NCI-H460 (cell line): ENCODE data around the gene SLC3A2. TPM values are rescaled to one million over a fixed set of nuclear protein-coding genes. Genes with fewer than 3 reads are reported as not detected.

ENCODE experiments used
- DNase-seq: peaks from one replicate; pipeline ENCODE4 v3.0.0-alpha.2; 2016; ENCODE audit warnings: low read depth; ENCODE audit errors: extremely low read depth
- total RNA-seq: library from RNA; depleted of rRNA; stranded (reverse); fragments of >200 nt; shearing (Covaris generic); gene quantifications from 2 replicates; pipeline ENCODE4 v1.2.3, GENCODE V29; 2014

SLC3A2 gene
- total RNA-seq, 1 experiment from 2014 or later: 464 TPM

DNA sequence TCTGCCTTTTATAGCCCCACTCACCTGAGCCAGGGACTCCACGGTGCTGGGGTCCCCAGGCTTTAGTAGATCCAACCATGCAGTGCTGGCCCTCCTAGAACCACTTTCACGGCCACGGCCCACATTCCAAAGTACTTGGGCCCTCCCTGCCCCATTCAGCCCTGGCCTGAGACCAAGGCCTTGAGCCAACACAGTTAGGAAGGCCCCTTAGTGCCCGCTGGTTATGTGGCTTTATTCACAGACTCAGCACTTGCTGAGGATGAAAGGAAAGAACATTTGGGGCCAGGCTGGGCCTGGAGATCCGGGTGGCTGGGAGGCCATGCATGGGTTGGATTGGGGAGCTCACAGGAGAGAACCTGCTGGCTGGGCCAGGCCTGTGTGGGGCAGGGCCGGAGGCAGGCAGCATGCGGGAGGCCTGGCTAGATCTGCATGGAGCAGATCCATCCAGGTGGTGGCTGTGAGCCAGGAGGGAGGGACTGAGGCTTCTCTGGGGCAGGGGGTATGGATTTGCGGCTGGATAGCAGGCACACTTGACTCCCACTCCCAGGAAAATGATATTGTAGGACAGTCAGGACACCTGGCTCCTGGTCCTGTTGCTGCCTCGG, 27.9 kb downstream of the SLC3A2 start:
- DNase-seq: no peak

DNA sequence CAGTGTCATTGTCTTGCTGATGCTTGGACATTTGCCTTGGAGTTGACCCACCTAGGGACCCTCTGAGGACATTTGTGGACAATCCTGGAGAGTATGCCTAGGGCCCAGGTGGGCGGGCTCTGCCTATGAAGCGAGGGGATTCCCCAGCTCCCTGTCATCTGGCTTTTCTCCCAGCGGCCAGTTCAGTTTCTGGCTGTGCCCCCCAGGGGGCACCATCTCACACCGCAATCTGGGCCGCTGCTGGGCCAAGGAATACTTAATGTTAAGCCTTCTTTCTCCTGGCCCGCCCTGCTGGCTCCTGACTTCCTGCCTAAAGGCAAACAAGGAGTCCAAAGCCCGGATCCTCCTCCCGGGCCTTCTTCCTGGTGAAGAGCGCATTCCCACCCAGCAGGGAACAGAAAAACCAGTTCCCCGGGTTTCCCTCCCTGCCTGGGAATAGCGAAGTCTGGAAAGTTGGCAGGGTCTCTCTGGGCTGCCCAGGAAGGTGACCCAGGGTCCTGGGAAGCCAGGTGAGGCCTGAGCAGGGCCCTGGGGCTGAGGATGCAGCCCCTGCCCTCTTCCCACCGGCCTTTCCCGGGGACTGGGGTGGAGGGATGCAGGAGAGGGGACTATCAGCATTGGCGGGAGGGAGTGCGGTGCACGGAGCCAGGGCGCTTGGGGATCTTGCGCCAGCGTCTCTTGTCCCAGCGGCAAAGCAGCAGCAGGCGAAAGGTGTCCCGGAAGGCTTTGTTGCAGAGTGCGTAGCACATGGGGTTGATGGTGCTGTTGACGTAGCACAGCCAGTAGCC, 28.6 kb downstream of the SLC3A2 start:
- DNase-seq: no peak

DNA sequence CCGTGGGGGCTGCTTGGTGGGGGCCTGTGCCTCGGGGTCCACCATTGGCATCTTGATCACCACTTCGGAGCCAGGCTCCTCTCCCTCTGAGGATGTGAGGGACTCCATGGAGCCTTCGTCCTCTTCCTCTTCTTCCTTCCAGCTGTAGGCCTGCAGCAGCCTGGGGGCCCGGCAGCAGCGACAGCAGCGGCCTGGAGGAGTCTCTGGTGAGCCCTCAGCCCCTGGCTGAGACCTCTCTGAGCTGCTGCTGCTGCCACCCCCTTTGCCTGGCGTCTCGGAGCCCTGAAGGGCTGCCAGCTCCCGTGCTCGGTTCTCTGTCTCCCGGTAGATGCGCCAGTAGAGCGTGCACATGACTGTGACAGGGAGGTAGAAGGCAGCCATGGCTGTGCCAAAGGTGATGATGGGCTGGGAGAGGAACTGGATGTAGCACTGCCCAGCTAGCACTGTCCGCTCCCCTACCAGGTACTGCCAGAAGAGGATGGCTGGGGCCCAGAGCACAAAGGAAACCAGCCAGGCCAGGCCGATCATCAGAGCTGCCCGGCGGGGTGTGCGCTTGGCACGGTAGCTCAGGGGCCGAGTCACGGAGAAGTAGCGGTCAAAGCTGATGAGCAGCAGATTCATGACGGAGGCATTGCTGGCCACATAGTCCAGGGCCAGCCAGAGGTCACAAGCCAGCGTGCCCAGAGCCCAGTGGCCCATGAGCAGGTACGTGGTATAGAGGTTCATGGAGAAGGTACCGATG, 29.6 kb downstream of the SLC3A2 start:
- no peak for DNase-seq

- DNase-seq: no peak
Measured at GRCh38 chr11:62911137-62912130, 30.7 kb downstream of the SLC3A2 start.

- no peak for DNase-seq
Measured at GRCh38 chr11:62912268-62912667, 31.6 kb downstream of the SLC3A2 start.

GRCh38 chr11:62914416-62914815, 33.7 kb downstream of the SLC3A2 start:
- no peak for DNase-seq

DNA sequence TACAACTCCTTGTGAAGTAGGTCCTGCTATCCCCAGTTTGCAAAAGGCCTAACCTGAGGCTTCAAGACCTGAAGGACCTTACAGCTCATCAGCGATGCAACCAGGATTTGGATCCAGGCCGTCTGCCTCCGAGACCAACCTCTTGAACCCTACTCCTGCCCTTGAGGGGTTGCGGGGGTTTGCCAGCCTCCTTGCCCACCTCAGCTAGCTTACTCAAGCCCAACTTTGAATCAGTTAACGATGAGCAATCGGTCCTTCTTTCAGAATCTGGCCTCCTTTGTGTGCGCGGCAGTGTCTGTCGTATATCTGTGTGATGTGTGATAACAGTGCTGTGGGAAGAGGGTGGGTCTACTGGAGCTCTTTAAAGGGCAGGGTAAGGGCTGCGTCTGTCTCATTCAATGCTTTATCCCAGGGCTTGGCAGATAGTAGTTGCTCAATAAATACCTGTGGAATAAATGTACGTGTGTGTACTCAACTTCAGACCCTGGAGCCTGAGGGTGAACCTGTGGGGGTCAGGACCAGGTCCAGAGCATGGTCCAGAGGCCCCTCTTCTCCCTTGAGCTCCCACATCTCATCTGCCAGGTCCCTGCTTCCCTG, 37.3 kb downstream of the SLC3A2 start:
- no peak for DNase-seq

GRCh38 chr11:62918531-62918930, 37.8 kb downstream of the SLC3A2 start:
- no peak for DNase-seq

DNA sequence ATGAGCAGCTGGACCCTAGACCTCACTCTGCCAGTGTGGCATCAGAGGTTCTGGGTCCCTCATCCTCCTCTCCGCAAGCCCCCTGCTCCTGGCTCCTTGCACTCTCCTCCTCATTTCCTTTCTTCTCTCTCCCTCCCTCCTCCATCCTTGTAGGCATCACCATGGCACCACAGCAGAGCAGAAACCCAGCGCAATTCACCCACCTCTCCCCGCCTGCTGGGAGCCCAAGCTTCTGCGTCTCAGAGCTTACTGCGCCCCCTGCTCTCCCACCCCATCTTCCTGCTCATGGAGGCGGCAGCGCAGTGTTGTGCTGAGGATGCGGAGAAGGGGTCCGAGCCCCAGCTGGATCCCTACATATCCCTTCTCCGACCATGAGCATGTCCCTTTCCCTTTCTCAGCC, 38.8 kb downstream of the SLC3A2 start:
- no peak for DNase-seq

DNA sequence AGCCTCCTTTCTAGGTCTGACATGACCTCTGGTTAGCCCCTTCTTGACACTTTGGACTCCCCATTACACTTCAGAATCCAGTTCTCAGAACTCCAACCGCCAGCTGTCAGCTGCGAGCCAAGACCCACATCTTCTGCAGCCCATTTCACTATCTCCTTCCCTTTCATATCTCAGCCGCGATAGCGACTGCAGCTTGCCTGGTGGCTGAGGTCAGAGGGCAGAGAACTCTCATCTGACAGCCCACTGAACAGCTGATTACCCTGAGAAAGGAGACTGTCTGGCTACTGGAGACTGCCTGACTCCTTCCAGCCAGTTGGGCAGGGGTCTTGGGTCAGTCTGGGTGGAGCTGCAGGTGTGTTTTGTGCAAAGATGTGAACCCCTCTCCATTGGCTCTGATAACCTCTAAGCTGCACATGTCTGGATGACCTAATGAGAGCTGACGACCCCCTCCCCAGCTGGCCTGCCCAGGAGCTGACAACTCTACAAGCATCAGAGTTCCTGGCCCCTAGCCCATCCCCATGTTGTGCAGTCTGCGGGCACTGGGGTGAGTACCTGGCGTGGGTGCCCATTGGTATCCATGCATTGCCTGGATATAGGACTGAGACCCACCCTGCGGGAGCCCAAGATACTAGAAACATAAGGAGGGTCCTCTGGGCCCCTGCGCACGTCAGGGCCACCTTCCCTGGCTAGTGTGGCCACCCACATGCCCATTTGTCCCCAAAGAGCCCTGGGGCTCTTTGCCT, 39.4 kb downstream of the SLC3A2 start:
- no peak for DNase-seq

- no peak for DNase-seq
Measured at GRCh38 chr11:62921201-62921572, 40.5 kb downstream of the SLC3A2 start, which contains the start of gene CHRM1. Gene CHRM1 (minus strand): TSS chr11:62921363. CDS start chr11:62911100, 10,263 bp downstream.

- no peak for DNase-seq
Measured at GRCh38 chr11:62921573-62922188, 41.0 kb downstream of the SLC3A2 start.

DNA sequence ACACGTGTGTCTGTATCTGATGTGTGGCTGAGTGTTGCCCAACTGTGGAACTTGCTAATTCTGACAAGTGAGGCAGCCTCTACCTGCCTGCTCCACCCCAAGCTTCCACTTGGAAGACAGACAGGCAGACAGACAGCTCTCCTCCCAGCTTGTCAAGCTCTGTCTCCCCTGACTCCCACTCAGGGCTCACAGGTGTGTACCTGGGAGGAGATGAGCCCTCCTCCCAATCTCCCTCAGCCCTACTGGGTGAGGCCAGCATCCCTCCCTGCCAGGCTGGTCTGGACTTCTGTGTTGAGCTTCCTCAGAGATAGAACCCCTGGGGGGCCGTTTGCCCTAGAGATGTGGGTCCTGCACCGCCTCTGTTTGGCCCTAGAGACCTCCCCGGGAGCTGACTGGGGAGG, 41.5 kb downstream of the SLC3A2 start:
- DNase-seq: no peak

DNA sequence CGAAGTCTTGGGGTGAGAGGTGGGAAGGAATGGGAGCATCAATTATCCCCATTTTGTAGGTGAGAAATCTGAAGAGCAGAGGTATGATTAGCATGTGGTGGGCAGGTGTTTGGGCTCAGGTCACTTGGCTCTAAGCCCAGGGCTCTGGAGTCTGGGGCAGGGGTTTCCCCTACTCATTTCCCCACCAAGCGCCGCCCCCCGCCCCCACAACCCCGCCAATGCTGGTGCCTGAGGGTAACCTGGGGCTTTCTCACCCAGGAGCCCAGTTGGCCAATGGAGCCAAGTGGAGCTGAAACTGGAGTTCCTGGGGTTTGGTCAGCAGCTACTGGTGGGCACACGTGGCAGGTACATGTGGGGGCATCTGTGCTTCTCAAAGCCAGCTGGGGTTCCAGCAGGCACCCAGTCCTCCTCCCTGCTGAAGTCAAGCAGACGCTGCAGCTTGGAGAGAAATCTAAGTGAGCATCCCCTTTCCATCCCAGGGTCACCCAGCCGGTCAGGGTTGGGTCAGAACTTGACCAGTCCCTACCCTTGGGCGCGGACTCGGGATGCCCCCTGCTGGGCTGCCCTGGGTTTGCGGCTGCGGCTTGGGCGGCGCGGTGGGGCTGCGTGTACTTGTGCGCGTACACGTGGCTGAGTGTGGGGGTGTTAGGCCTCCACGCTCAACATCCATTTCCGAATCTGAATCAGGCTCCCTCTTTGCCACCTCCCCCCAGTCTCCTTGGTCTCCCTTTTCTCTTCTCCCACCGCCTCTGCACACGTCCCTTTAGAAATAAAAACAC, 42.1 kb downstream of the SLC3A2 start:
- no peak for DNase-seq

DNA sequence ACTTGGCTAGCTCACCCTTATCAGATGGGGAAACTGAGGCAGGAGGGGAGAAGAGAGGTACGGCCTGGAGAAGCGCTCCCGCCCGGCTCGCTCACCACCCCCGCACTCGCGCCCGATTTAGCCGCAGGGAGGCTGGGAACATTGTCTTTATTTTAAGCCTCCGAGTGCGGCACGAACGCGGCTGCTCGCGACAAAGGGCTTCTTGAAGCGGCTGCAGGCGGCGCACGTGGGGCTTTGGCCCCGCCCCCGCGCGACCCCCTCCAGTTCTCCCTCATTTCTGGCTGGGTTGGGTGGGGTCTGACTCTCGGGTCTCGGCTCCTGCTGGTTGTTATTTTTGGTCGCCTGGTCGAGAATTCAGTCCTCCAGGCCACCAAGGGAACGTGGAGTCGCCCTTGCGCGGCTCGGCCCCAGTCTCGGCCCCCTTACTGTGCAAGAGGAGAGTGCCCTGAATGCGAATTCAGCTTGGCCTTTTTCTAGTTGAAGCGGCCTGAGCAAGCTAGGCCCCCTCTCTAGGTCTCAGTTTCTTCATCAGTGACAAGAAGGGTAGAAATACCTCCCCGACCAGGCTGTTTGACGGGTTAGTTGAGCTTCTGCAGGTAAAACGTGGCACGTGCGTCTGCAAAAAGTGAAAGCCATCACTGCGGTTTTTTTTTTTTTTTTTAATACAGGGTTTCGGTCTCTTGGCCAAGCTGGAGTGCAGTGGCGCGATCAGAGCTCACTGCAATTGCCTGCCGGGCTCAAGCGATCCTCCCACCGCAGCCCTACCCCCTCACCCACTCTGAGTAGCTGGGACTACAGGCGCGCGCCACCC, 43.1 kb downstream of the SLC3A2 start:
- DNase-seq: no peak

DNA sequence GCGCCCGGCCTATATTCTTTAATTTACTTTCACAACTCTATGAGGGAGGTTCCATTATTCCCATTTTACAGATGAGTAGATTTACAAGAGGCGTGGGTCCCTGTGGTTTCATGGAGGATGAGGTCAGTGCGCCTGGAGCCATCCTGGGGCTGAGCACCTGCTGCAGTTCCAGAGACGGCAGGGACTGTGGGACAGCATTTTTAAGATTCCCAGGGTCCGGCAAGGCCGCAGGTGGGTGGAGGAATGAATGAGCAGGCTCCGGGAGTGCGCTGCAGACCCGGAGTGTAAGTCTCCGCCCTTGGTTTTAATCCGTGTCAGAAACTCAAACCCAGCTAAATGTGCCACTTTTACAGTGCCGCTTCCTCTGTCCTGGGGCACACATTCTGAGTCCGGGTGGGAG, 44.6 kb downstream of the SLC3A2 start:
- no peak for DNase-seq
